ENCODE data around the gene INSYN1.
"Not testable (repeated sequence)": the region's sequence is repeated elsewhere in the genome, so short reads cannot be mapped to it uniquely, and the experiment has no call there.

DNA sequence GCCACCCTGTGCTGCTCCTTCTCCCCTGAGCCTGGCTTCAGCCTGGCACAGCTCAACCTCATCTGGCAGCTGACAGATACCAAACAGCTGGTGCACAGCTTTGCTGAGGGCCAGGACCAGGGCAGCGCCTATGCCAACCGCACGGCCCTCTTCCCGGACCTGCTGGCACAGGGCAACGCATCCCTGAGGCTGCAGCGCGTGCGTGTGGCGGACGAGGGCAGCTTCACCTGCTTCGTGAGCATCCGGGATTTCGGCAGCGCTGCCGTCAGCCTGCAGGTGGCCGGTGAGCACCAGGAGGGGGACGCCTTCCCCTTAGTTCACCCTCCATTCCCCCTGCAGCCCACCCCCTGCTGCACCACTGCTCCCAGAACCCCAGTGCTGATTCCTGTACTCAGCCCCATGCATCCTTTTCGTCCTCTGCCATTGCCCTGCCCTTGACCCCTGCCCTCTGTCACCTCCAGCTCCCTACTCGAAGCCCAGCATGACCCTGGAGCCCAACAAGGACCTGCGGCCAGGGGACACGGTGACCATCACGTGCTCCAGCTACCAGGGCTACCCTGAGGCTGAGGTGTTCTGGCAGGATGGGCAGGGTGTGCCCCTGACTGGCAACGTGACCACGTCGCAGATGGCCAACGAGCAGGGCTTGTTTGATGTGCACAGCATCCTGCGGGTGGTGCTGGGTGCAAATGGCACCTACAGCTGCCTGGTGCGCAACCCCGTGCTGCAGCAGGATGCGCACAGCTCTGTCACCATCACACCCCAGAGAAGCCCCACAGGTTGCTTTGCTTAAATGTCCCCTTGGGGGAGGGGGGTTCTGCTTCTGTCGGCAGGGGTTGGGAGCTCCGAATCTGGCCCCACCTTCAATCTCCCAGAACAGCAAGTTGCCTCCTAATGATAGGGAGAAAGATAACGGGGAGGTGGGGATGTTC lies 50.6 kb downstream of the INSYN1 start:
- TF ChIP-seq, protein P1, sequence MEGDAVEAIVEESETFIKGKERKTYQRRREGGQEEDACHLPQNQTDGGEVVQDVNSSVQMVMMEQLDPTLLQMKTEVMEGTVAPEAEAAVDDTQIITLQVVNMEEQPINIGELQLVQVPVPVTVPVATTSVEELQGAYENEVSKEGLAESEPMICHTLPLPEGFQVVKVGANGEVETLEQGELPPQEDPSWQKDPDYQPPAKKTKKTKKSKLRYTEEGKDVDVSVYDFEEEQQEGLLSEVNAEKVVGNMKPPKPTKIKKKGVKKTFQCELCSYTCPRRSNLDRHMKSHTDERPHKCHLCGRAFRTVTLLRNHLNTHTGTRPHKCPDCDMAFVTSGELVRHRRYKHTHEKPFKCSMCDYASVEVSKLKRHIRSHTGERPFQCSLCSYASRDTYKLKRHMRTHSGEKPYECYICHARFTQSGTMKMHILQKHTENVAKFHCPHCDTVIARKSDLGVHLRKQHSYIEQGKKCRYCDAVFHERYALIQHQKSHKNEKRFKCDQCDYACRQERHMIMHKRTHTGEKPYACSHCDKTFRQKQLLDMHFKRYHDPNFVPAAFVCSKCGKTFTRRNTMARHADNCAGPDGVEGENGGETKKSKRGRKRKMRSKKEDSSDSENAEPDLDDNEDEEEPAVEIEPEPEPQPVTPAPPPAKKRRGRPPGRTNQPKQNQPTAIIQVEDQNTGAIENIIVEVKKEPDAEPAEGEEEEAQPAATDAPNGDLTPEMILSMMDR (IDR thresholded peaks at IDR 0.05; ENCODE audit: insufficient read depth, low read length, poor library complexity, severe bottlenecking), result not testable (repeated sequence)
- TF ChIP-seq EZH2phosphoT487 (conservative IDR thresholded peaks at IDR 0.05; ENCODE audit: low read length), result not testable (repeated sequence)
